GM12878 (cell line): Measurements from ENCODE around the gene COA1. TPM values are rescaled to one million over a fixed set of nuclear protein-coding genes. Genes with fewer than 3 reads are reported as not detected.

Experiments used
- ATAC-seq: fragments of 200-7000 bp; cut with Tn5 transposase; 3 replicates; pipeline ENCODE4 v1.9.1; 2020; ENCODE audit warnings: mild to moderate bottlenecking, moderate library complexity
- BruUV-seq: library from RNA; stranded (reverse); fragments of 400-500 nt; replicated peaks from 2 replicates; lab custom pipeline; 2021; lab: Mats Ljungman, UMichigan
- CTCF ChIA-PET: fragments of 300-600 bp; sonication (Branson Sonifier 250); formaldehyde crosslinking; extraction: SDS; loops from one replicate; lab custom pipeline; 2021; ENCODE audit warnings: inconsistent platforms; lab: Yijun Ruan, JAX
- POLR2A ChIA-PET: fragments of 350-600 bp; formaldehyde crosslinking; extraction: SDS; loops from one replicate; lab custom pipeline; 2021; ENCODE audit warnings: inconsistent platforms; lab: Charles Lee
- RAD21 ChIA-PET: fragments of 300-600 bp; sonication (Branson Sonifier 250); formaldehyde crosslinking; loops from one replicate; lab custom pipeline; 2023; ENCODE audit warnings: antibody characterized with exemption; ENCODE audit not compliant: unreplicated experiment; lab: Charles Lee
- SMC1A ChIA-PET: fragments of 300-600 bp; sonication (Branson Sonifier 250); formaldehyde crosslinking; loops from one replicate; lab custom pipeline; 2023; ENCODE audit not compliant: unreplicated experiment, uncharacterized antibody; lab: Charles Lee
- DNase-seq: peaks from one replicate; pipeline ENCODE4 v3.0.0-alpha.2; 2011; ENCODE audit warnings: low read depth, low spot score
- FAIRE-seq: peaks from 3 replicates; lab custom pipeline; 2011; peaks lifted over from hg19 to GRCh38; lab: Jason Lieb, UNC
- H2AFZ ChIP-seq: 2 replicates; pipeline ENCODE4 v1.6.0; 2011; ENCODE audit warnings: low read depth, low read length, control low read depth; ENCODE audit not compliant: control insufficient read depth
- H3K27ac ChIP-seq: 2 replicates; pipeline ENCODE4 v1.5.1; 2011; ENCODE audit warnings: control low read depth; ENCODE audit not compliant: control insufficient read depth, insufficient read depth
- H3K27me3 ChIP-seq, 2 experiments: replicated peaks in 1 of 2; 2 replicates each; pipeline versions ENCODE4 v1.6.0 to v1.6.1; 2011; ENCODE audit warnings: low read length in 1 of 2; ENCODE audit not compliant: control insufficient read depth in 2 of 2, insufficient read depth in 2 of 2
- H3K36me3 ChIP-seq, 2 experiments: 2 replicates each; pipeline ENCODE4 v1.5.1; 2011; ENCODE audit warnings: low read length in 1 of 2; ENCODE audit not compliant: control insufficient read depth in 2 of 2, insufficient read depth in 2 of 2
- H3K4me1 ChIP-seq: 2 replicates; pipeline ENCODE4 v1.6.1; 2011; ENCODE audit warnings: mild to moderate bottlenecking, low read length, moderate library complexity, mixed read lengths; ENCODE audit not compliant: control insufficient read depth, insufficient read depth
- H3K4me2 ChIP-seq: 2 replicates; pipeline ENCODE4 v1.6.0; 2011; ENCODE audit warnings: control low read depth; ENCODE audit not compliant: control insufficient read depth, insufficient read depth
- H3K4me3 ChIP-seq: fragments of 200-600 bp; sonication (generic); 2 replicates; pipeline ENCODE4 v1.5.1; 2016
- H3K79me2 ChIP-seq: 2 replicates; pipeline ENCODE4 v1.6.0; 2011; ENCODE audit warnings: low read length; ENCODE audit not compliant: control insufficient read depth, insufficient read depth
- H3K9ac ChIP-seq: 2 replicates; pipeline ENCODE4 v1.8.0; 2011; ENCODE audit warnings: low read length, control low read depth, mixed read lengths; ENCODE audit not compliant: control insufficient read depth, insufficient read depth
- H3K9me3 ChIP-seq: replicated peaks from 3 replicates; pipeline ENCODE4 v1.5.1; 2011; ENCODE audit warnings: mild to moderate bottlenecking, low read length; ENCODE audit not compliant: control insufficient read depth, insufficient read depth
- H4K20me1 ChIP-seq: 2 replicates; pipeline ENCODE4 v1.6.0; 2011; ENCODE audit not compliant: control insufficient read depth, insufficient read depth
- ATF7 ChIP-seq: fragments of 450-650 bp; IDR thresholded peaks from 2 replicates; pipeline ENCODE4 v1.6.1; 2016; ENCODE audit warnings: low read depth, mild to moderate bottlenecking
- CHD2 ChIP-seq: IDR thresholded peaks from 2 replicates; pipeline ENCODE4 v1.6.1; 2011; ENCODE audit warnings: low read depth, low read length, improper control_type of control experiment, borderline replicate concordance
- E4F1 ChIP-seq: fragments of 450-650 bp; IDR thresholded peaks from 2 replicates; pipeline ENCODE4 v1.6.1; 2018; ENCODE audit warnings: borderline replicate concordance, mild to moderate bottlenecking; ENCODE audit not compliant: partially characterized antibody
- ESRRA ChIP-seq: IDR thresholded peaks from 2 replicates; pipeline ENCODE4 v1.6.1; 2012; ENCODE audit warnings: mild to moderate bottlenecking, low read length, improper control_type of control experiment
- FOXM1 ChIP-seq: IDR thresholded peaks from 2 replicates; pipeline ENCODE4 v1.6.1; 2012; ENCODE audit warnings: low read depth, mild to moderate bottlenecking, inconsistent platforms, low read length, moderate library complexity
- GATAD2B ChIP-seq: fragments of 450-650 bp; conservative IDR thresholded peaks from 2 replicates; pipeline ENCODE4 v1.6.1; 2017; ENCODE audit warnings: low read depth, mild to moderate bottlenecking, moderate library complexity
- IKZF2 ChIP-seq, 2 experiments: fragments of 450-650 bp; IDR thresholded peaks; 2 replicates each; pipeline ENCODE4 v1.6.1; 2017; ENCODE audit warnings: mild to moderate bottlenecking in 2 of 2, moderate library complexity in 2 of 2
- JUNB ChIP-seq: IDR thresholded peaks from 2 replicates; pipeline ENCODE4 v1.6.1; 2016; ENCODE audit warnings: antibody characterized with exemption, mild to moderate bottlenecking
- LARP7 ChIP-seq: fragments of 450-650 bp; IDR thresholded peaks from 2 replicates; pipeline ENCODE4 v1.6.1; 2017; ENCODE audit warnings: mild to moderate bottlenecking
- MEF2B ChIP-seq: fragments of 450-650 bp; IDR thresholded peaks from 2 replicates; pipeline ENCODE4 v1.6.1; 2018; ENCODE audit warnings: mild to moderate bottlenecking, moderate library complexity; ENCODE audit not compliant: partially characterized antibody, poor library complexity, severe bottlenecking
- NBN ChIP-seq: fragments of 450-650 bp; IDR thresholded peaks from 2 replicates; pipeline ENCODE4 v1.6.1; 2016
- NR2C2 ChIP-seq: IDR thresholded peaks from 2 replicates; pipeline ENCODE4 v1.6.1; 2011; ENCODE audit warnings: borderline replicate concordance, low read depth; ENCODE audit not compliant: control insufficient read depth, insufficient read length
- PKNOX1 ChIP-seq: fragments of 450-650 bp; IDR thresholded peaks from 2 replicates; pipeline ENCODE4 v1.6.1; 2016; ENCODE audit warnings: mild to moderate bottlenecking
- POLR2AphosphoS2 ChIP-seq: IDR thresholded peaks from 2 replicates; pipeline ENCODE4 v1.6.1; 2011; ENCODE audit warnings: low read depth, mild to moderate bottlenecking, low read length, improper control_type of control experiment, moderate library complexity
- POU2F2 ChIP-seq: IDR thresholded peaks from 3 replicates; pipeline ENCODE4 v1.6.1; 2011; ENCODE audit warnings: low read depth, mild to moderate bottlenecking, low read length, borderline replicate concordance
- RELB ChIP-seq: fragments of 450-650 bp; IDR thresholded peaks from 2 replicates; pipeline ENCODE4 v1.6.1; 2017; ENCODE audit warnings: low read depth, mild to moderate bottlenecking, moderate library complexity
- SKIL ChIP-seq: fragments of 450-650 bp; IDR thresholded peaks from 2 replicates; pipeline ENCODE4 v1.6.1; 2017; ENCODE audit warnings: mild to moderate bottlenecking, low read depth, inconsistent platforms; ENCODE audit not compliant: poor library complexity, severe bottlenecking
- in situ Hi-C: fragments of 300-500 bp; cut with MboI; formaldehyde crosslinking; loops from 9 replicates; pipeline ENCODE4 v1.14.3; 2018; ENCODE audit warnings: mixed read lengths
- intact Hi-C: fragments of 100-400 bp; cut with micrococcal nuclease; formaldehyde crosslinking; loops from one replicate; pipeline ENCODE4 v1.14.2; 2022; ENCODE audit not compliant: unreplicated experiment
- polyA plus RNA-seq, 11 experiments: library from polyadenylated mRNA; depleted of rRNA in 4 of 11; unstranded in 6 of 11; stranded (reverse) in 5 of 11; fragments of >200 nt; fragmentation: Nextera tagmentation in 4 of 11; fragmentation: Illumina TruSeq in 1 of 11; extraction: Ambion mirVana in 4 of 11; extraction: Trizol in 1 of 11; gene quantifications; 1 replicate in 1 of 11; 2 replicates in 10 of 11; pipeline versions ENCODE4 v1.2.1 to v1.2.3, GENCODE V29; 2011 to 2016; ENCODE audit warnings: inconsistent platforms in 2 of 11, missing spikeins in 2 of 11, low read depth in 1 of 11
- total RNA-seq, 4 experiments: library from RNA; depleted of rRNA in 3 of 4; stranded (reverse); fragments of >200 nt in 3 of 4; fragmentation: Illumina TruSeq in 1 of 4; extraction: Trizol in 1 of 4; gene quantifications; 2 replicates each; pipeline versions ENCODE4 v1.2.1 to v1.2.3, GENCODE V29; 2013 to 2021

The COA1 gene
- total and polyA plus RNA-seq, 10 of the 15 experiments (the other 5 are each of a cell fraction or from before 2014, with no cell fraction given) = 83.1 to 258 (median 111) TPM

GRCh38 chr7:43625453-43625852 is 103.9 kb downstream of the COA1 start:
- Histone ChIP-seq H3K27ac (peak overlapping the region; percentile 25; the same call in 1 of the 2 replicates), H3K9me3 (no peaks in the 10 kb centered on the region), H3K9ac (no peak overlapping the region), H3K4me3 (no peak overlapping the region), H2AFZ (no peak overlapping the region), H4K20me1 (no peaks in the 10 kb centered on the region; the same call in 1 of the 2 replicates), H3K36me3 (peaks cover 5 to 23% of the 10 kb centered on the region in 2 experiments; a peak in 3 of 4 replicates), H3K79me2 (peaks cover 53% of the 10 kb centered on the region), H3K27me3 (no peaks in the 10 kb centered on the region), H3K4me2 (peak overlapping the region; percentile 28; the same call in 1 of the 2 replicates), H3K4me1 (peaks cover 28% of the 10 kb centered on the region)
- RAD21 ChIA-PET = interaction anchor here (0.9 to 2.3 kb wide), 7 partner anchors 23 to 75 kb away, joined by 3 to 23 read pairs (median 8); partner anchors contain the start of gene STK17A
- no TSS peak for BruUV-seq
- ATAC-seq = peak; percentile 88
- POLR2A ChIA-PET = interaction anchor here (0.6 to 1.6 kb wide), 3 partner anchors 23 to 41 kb away, joined by 3 to 8 read pairs (median 4); no protein-coding TSS in a partner anchor
- DNase-seq = no peak
- peak; percentile 61 for FAIRE-seq
- CTCF ChIA-PET = interaction anchor here (0.6 to 2.5 kb wide), 8 partner anchors 21 to 209 kb away, joined by 3 to 22 read pairs (median 5); partner anchors contain the start of gene STK17A
- intact Hi-C loops = loop anchor here (2.0 to 5.0 kb wide), 3 partner anchors 39 to 212 kb away; no protein-coding TSS in a partner anchor
- in situ Hi-C loops = no loop called here
- SMC1A ChIA-PET = interaction anchor here (0.8 to 10.9 kb wide), 9 partner anchors 11 to 74 kb away, joined by 3 to 146 read pairs (median 7); partner anchors contain the start of gene STK17A
- peak; percentile 67 for TF ChIP-seq ATF7
- no peak for TF ChIP-seq NR2C2
- TF ChIP-seq POU2F2 = no peak
- TF ChIP-seq SKIL = peak; percentile 14
- peak; percentile 54 for TF ChIP-seq GATAD2B
- TF ChIP-seq NBN = peak; percentile 76; the same call in 1 of the 2 replicates
- TF ChIP-seq RELB = peak; percentile 42; the same call in 1 of the 2 replicates
- no peak for TF ChIP-seq FOXM1
- peak; percentile 64; the same call in 1 of the 2 replicates for TF ChIP-seq CHD2
- TF ChIP-seq PKNOX1 = peak; percentile 55; the same call in 1 of the 2 replicates
- 0 out of 2 replicates have a peak, but pooled peaks have one; percentile 15 for TF ChIP-seq POLR2AphosphoS2
- TF ChIP-seq JUNB = no peak
- no peak for TF ChIP-seq MEF2B
- TF ChIP-seq IKZF2 (IDR thresholded peaks at IDR 0.05) = peak; percentile 60 to 76; a peak in 3 of 4 replicates
- TF ChIP-seq E4F1 = no peak
- TF ChIP-seq LARP7 = no peak
- TF ChIP-seq ESRRA = 0 out of 2 replicates have a peak, but pooled peaks have one; percentile 24
